Glomerular endothelial cell (primary cell): ENCODE measurements around the gene PRKCB. TPM values are rescaled to one million over a fixed set of nuclear protein-coding genes. Genes with fewer than 3 reads are reported as not detected.
"Not testable (repeated sequence)": the region's sequence is repeated elsewhere in the genome, so short reads cannot be mapped to it uniquely, and the experiment has no call there.

Source experiments
- DNase-seq: peaks from one replicate; pipeline ENCODE4 v3.0.0-alpha.2; 2011; ENCODE audit warnings: low read depth, low spot score; ENCODE audit errors: extremely low read depth
- total RNA-seq: library from RNA; depleted of rRNA; stranded (reverse); fragments of >200 nt; gene quantifications from 2 replicates; pipeline ENCODE4 v1.2.3, GENCODE V29; 2015

Gene PRKCB
- total RNA-seq, 1 donor from 2014 or later = not detected

GRCh38 chr16:24150282-24150681 is 314.5 kb downstream of the PRKCB start:
- no peak for DNase-seq

GRCh38 chr16:24151482-24151939 is 315.7 kb downstream of the PRKCB start:
- peak; percentile 60 for DNase-seq

GRCh38 chr16:24152048-24152447 is 316.3 kb downstream of the PRKCB start:
- not testable (repeated sequence) for DNase-seq

GRCh38 chr16:24152826-24153225 is 317.0 kb downstream of the PRKCB start:
- DNase-seq = no peak

GRCh38 chr16:24156777-24157176 is 321.0 kb downstream of the PRKCB start:
- DNase-seq = no peak

- no peak for DNase-seq
Measured at GRCh38 chr16:24163935-24164334, 328.2 kb downstream of the PRKCB start.

- DNase-seq = no peak
Measured at GRCh38 chr16:24164416-24164815, 328.6 kb downstream of the PRKCB start.

GRCh38 chr16:24165273-24165672 is 329.5 kb downstream of the PRKCB start:
- no peak for DNase-seq

GRCh38 chr16:24166661-24167528 is 331.1 kb downstream of the PRKCB start:
- DNase-seq = no peak

- no peak for DNase-seq
Measured at GRCh38 chr16:24168856-24169255, 333.1 kb downstream of the PRKCB start.

GRCh38 chr16:24170407-24170806 is 334.6 kb downstream of the PRKCB start:
- no peak for DNase-seq

GRCh38 chr16:24174504-24174903 is 338.7 kb downstream of the PRKCB start:
- no peak for DNase-seq

GRCh38 chr16:24174957-24175356 is 339.2 kb downstream of the PRKCB start:
- DNase-seq = no peak

GRCh38 chr16:24178496-24178895 is 342.7 kb downstream of the PRKCB start:
- no peak for DNase-seq

GRCh38 chr16:24180451-24180850 is 344.7 kb downstream of the PRKCB start:
- DNase-seq = no peak

- DNase-seq = no peak
Measured at GRCh38 chr16:24188021-24188542, 352.3 kb downstream of the PRKCB start.

GRCh38 chr16:24188751-24189318 is 353.1 kb downstream of the PRKCB start:
- DNase-seq = no peak

GRCh38 chr16:24189941-24190340 is 354.2 kb downstream of the PRKCB start:
- DNase-seq = no peak

- no peak for DNase-seq
Measured at GRCh38 chr16:24191876-24192402, 356.2 kb downstream of the PRKCB start.

- no peak for DNase-seq
Measured at GRCh38 chr16:24195221-24195620, 359.4 kb downstream of the PRKCB start.

GRCh38 chr16:24198807-24199533 is 363.2 kb downstream of the PRKCB start:
- no peak for DNase-seq
